OCI-LY1 (cell line): ENCODE results near the gene CA6.

ENCODE experiments used
- H2AFZ ChIP-seq: fragments of 200-600 bp; sonication (generic), shearing (Covaris generic); 2 replicates; pipeline ENCODE4 v1.6.0; 2014; ENCODE audit warnings: antibody characterized with exemption, mild to moderate bottlenecking, low read length
- H3F3A ChIP-seq: fragments of 200-600 bp; sonication (generic), shearing (Covaris generic); 2 replicates; pipeline ENCODE4 v1.6.0; 2014; ENCODE audit warnings: mild to moderate bottlenecking, antibody characterized with exemption, low read length, moderate library complexity; ENCODE audit not compliant: insufficient read depth
- H3K27ac ChIP-seq: fragments of 200-600 bp; sonication (generic); 2 replicates; pipeline ENCODE4 v1.5.1; 2014; ENCODE audit warnings: low read length, mixed run types, mild to moderate bottlenecking, low read depth; ENCODE audit not compliant: poor library complexity, severe bottlenecking
- H3K27me3 ChIP-seq: fragments of 200-600 bp; sonication (generic); 2 replicates; pipeline ENCODE4 v1.6.0; 2014; ENCODE audit warnings: antibody characterized with exemption, mild to moderate bottlenecking, low read length, moderate library complexity; ENCODE audit not compliant: insufficient read depth
- H3K36me3 ChIP-seq: fragments of 200-600 bp; sonication (generic); 2 replicates; pipeline ENCODE4 v1.6.1; 2014; ENCODE audit warnings: mild to moderate bottlenecking, antibody characterized with exemption, low read length, moderate library complexity, mixed read lengths; ENCODE audit not compliant: insufficient read depth
- H3K4me1 ChIP-seq: fragments of 200-600 bp; sonication (generic); 2 replicates; pipeline ENCODE4 v1.5.1; 2014; ENCODE audit warnings: mild to moderate bottlenecking, low read length, moderate library complexity; ENCODE audit not compliant: insufficient read depth, severe bottlenecking
- H3K4me2 ChIP-seq: fragments of 200-600 bp; sonication (generic), shearing (Covaris generic); 2 replicates; pipeline ENCODE4 v1.6.1; 2014; ENCODE audit warnings: low read length
- H3K4me3 ChIP-seq: fragments of 200-600 bp; sonication (generic); 2 replicates; pipeline ENCODE4 v1.5.1; 2014; ENCODE audit warnings: low read length, low read depth, mild to moderate bottlenecking, mixed read lengths; ENCODE audit not compliant: poor library complexity, severe bottlenecking
- H3K79me2 ChIP-seq: fragments of 200-600 bp; shearing (Covaris generic); 2 replicates; pipeline ENCODE4 v1.6.1; 2016; ENCODE audit warnings: mixed run types, low read length, mixed read lengths; ENCODE audit not compliant: insufficient read depth
- H3K9ac ChIP-seq: fragments of 200-600 bp; sonication (generic), shearing (Covaris generic); 2 replicates; pipeline ENCODE4 v1.6.1; 2014; ENCODE audit warnings: mild to moderate bottlenecking, low read length, mixed read lengths
- H3K9me2 ChIP-seq: fragments of 200-600 bp; sonication (generic), shearing (Covaris generic); 2 replicates; pipeline ENCODE4 v1.6.1; 2014; ENCODE audit warnings: low read depth, mild to moderate bottlenecking, low read length, mixed read lengths
- H3K9me3 ChIP-seq: fragments of 200-600 bp; shearing (Covaris generic); 2 replicates; pipeline ENCODE4 v1.6.1; 2014; ENCODE audit warnings: low read length, mixed read lengths
- H4K20me1 ChIP-seq: fragments of 200-600 bp; sonication (generic), shearing (Covaris generic); 2 replicates; pipeline ENCODE4 v1.6.0; 2016; ENCODE audit warnings: mild to moderate bottlenecking, low read length; ENCODE audit not compliant: insufficient read depth
- EZH2 ChIP-seq: fragments of 200-600 bp; sonication (generic), shearing (Covaris generic); IDR thresholded peaks from 2 replicates; pipeline ENCODE4 v1.8.0; 2017; ENCODE audit warnings: borderline replicate concordance, mixed run types, mild to moderate bottlenecking, antibody characterized with exemption, low read length, moderate library complexity, mixed read lengths
- TF ChIP-seq, protein P1 (sequence below): fragments of 200-600 bp; sonication (generic), shearing (Covaris generic); IDR thresholded peaks from 2 replicates; pipeline ENCODE4 v1.5.1; 2017; ENCODE audit warnings: mild to moderate bottlenecking, antibody characterized with exemption, low read length, moderate library complexity, mixed read lengths

CA6 gene

DNA sequence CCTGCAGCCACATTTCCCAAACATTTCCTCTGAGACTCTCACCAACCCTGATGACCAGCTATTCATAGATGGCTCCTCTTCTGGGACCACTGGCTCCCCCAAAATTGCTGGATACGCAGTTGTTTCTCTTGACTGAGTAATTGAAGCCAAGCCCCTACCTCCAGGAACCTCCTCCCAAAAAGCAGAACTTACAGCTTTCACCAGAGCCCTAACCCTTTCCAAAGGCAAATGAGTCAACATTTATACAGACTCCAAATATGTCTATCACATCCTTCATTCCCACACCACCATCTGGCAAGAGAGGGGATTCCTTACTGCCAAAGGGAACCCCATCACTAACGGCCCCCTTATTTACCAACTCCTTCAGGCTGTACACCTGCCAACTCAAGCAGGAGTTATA is 20.3 kb upstream of the CA6 start:
- H3K79me2 ChIP-seq: no peaks in the 10 kb centered on the region
- H3K9ac ChIP-seq: no peak overlapping the region
- no peaks in the 10 kb centered on the region for H4K20me1 ChIP-seq
- H3K27me3 ChIP-seq: peaks cover 24% of the 10 kb centered on the region; the same call in 1 of the 2 replicates
- no peak overlapping the region for H3K27ac ChIP-seq
- H3K36me3 ChIP-seq: no peaks in the 10 kb centered on the region; the same call in 1 of the 2 replicates
- TF ChIP-seq, protein P1, sequence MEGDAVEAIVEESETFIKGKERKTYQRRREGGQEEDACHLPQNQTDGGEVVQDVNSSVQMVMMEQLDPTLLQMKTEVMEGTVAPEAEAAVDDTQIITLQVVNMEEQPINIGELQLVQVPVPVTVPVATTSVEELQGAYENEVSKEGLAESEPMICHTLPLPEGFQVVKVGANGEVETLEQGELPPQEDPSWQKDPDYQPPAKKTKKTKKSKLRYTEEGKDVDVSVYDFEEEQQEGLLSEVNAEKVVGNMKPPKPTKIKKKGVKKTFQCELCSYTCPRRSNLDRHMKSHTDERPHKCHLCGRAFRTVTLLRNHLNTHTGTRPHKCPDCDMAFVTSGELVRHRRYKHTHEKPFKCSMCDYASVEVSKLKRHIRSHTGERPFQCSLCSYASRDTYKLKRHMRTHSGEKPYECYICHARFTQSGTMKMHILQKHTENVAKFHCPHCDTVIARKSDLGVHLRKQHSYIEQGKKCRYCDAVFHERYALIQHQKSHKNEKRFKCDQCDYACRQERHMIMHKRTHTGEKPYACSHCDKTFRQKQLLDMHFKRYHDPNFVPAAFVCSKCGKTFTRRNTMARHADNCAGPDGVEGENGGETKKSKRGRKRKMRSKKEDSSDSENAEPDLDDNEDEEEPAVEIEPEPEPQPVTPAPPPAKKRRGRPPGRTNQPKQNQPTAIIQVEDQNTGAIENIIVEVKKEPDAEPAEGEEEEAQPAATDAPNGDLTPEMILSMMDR: no peak
- no peak for TF ChIP-seq EZH2
- H3K4me1 ChIP-seq: no peaks in the 10 kb centered on the region
- H3K9me3 ChIP-seq: no peaks in the 10 kb centered on the region
- H3K4me3 ChIP-seq: no peak overlapping the region
- no peaks in the 10 kb centered on the region for H3F3A ChIP-seq
- H2AFZ ChIP-seq: no peak overlapping the region
- no peak overlapping the region for H3K4me2 ChIP-seq
- no peaks in the 10 kb centered on the region for H3K9me2 ChIP-seq

DNA sequence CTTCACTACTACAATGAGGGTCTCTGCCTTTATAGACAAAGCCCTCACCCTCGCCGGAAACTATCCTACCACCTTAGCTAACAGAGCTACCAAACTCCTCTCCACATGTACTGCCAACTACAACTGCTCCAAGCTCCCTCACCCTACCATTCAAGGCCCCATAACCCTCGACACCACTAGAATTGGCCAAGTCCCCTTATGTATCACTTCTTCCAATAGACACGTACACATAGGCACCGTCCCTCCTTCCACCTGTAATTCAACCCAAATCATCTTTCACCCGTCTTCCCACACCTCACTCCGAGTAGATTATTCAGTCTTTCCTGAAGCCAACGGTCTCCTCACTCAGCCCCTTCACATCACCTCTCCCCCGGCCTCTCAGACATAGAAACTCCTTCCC is 19.7 kb upstream of the CA6 start:
- H3K4me3 ChIP-seq: no peak overlapping the region
- no peak overlapping the region for H3K4me2 ChIP-seq
- no peak overlapping the region for H3K9ac ChIP-seq
- H3K9me3 ChIP-seq: no peaks in the 10 kb centered on the region
- H3K36me3 ChIP-seq: no peaks in the 10 kb centered on the region; the same call in 1 of the 2 replicates
- H3K27me3 ChIP-seq: peaks cover 18% of the 10 kb centered on the region; the same call in 1 of the 2 replicates
- TF ChIP-seq, protein P1: no peak
- no peak for TF ChIP-seq EZH2
- no peaks in the 10 kb centered on the region for H3K9me2 ChIP-seq
- H4K20me1 ChIP-seq: no peaks in the 10 kb centered on the region
- H3K27ac ChIP-seq: no peak overlapping the region
- H3F3A ChIP-seq: no peaks in the 10 kb centered on the region
- no peaks in the 10 kb centered on the region for H3K4me1 ChIP-seq
- no peaks in the 10 kb centered on the region for H3K79me2 ChIP-seq
- H2AFZ ChIP-seq: no peak overlapping the region

DNA sequence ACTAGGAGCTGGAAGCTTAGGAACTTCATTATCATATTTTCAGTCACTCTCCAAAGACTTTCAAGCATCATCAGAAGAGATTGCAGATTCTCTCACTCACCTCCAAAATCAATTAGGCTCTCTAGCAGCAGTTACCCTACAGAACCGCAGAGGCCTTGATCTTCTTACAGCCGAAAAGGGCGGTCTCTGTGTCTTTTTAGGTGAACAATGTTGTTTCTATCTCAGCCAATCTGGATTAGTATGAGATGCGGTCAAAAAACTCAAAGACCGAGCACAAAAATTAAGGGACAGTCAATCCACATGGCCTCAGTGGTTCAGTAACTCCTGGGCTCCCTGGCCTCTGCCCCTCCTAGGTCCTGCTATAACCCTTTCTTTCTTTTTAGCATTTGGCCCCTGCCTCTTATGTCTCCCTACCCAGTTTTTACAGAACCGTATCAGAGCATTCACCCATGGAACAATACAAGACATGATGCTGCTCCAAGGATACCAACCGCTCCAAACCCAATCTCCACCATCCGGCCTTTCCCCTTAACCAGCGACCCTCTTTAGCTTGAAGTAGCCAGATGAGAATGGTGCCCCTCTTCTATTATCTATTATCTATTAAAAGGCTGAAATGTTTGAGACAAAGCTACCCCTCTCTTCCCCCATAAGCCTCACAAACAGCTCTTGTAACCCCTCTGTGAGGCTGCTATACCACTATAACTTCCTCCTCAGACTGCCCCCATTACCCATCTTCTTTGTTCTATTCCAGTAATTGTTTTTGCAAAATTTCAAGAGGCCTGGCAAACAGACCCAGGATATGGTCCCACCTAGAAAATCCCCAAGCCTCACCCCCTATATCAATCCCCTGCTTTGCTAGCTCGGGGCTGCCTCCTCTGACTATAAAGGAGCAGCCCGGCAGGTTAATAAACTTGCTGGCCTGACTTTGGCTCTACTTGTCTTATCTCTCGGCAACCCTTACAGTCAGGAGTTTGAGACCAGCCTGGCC is 18.7 kb upstream of the CA6 start:
- Histone ChIP-seq H3K27me3 (peaks cover 11% of the 10 kb centered on the region; the same call in 1 of the 2 replicates), H3K79me2 (no peaks in the 10 kb centered on the region), H3K36me3 (no peaks in the 10 kb centered on the region; the same call in 1 of the 2 replicates), H3K4me3 (no peak overlapping the region), H3K4me2 (no peak overlapping the region), H3K4me1 (no peaks in the 10 kb centered on the region), H3K9me2 (no peaks in the 10 kb centered on the region), H2AFZ (no peak overlapping the region), H3K9ac (no peak overlapping the region), H3F3A (no peaks in the 10 kb centered on the region), H3K9me3 (no peaks in the 10 kb centered on the region), H4K20me1 (no peaks in the 10 kb centered on the region), H3K27ac (no peak overlapping the region)
- no peak for TF ChIP-seq EZH2
- TF ChIP-seq, protein P1: no peak
